Measurements from ENCODE around the gene LIPI. TPM values are rescaled to one million over a fixed set of nuclear protein-coding genes. Genes with fewer than 3 reads are reported as not detected.

LIPI gene
- polyA plus RNA-seq, 4 donors = 0.03 TPM; not detected in 3

DNA sequence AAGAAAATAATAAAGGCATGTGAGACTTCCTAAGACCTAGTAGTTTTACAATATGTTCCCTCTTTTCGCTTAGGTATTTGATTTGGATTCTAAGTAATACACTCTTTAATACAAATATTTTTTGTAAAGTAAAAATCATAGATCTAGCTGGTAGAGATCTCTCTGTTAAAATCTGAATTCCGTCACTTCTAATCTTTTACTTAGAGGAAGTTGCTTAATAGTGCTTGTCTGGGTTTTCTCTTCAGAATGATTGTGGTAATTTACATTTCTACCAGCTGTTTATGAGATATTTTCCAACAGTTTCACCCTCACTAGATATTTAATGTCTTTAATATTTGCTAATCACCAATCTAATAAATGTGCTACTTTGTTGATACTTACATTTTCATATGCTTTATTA is 28.5 kb upstream of the LIPI start:
- Histone ChIP-seq H3K4me1 (ENCODE audit: control insufficient read depth in 3 of 3, insufficient read depth in 2 of 3, low read depth in 1 of 3, low read length in 2 of 3) (no peaks in the 10 kb centered on the region), H3K27ac (ENCODE audit: low read depth in 1 of 3, low read length in 2 of 3) (no peak overlapping the region), H3K27me3 (ENCODE audit: control insufficient read depth in 3 of 3, insufficient read depth in 3 of 3, low read length in 3 of 3) (peaks cover 0 to 2% (median 0%) of the 10 kb centered on the region in 3 donors), H3K9me3 (ENCODE audit: control insufficient read depth in 2 of 2, insufficient read depth in 1 of 2, low read depth in 1 of 2, low read length in 1 of 2) (no peaks in the 10 kb centered on the region), H3K4me3 (ENCODE audit: low read depth in 1 of 3, low read length in 3 of 3) (no peak overlapping the region), H3K36me3 (ENCODE audit: control insufficient read depth in 3 of 3, insufficient read depth in 2 of 3, low read depth in 1 of 3, low read length in 3 of 3) (no peaks in the 10 kb centered on the region)
- DNase-seq = no peak
- FAIRE-seq = no peak
- WGBS, 3 donors = 79 to 88% (median 83%) methylated on average over 2 of the region's 2 CpGs

DNA sequence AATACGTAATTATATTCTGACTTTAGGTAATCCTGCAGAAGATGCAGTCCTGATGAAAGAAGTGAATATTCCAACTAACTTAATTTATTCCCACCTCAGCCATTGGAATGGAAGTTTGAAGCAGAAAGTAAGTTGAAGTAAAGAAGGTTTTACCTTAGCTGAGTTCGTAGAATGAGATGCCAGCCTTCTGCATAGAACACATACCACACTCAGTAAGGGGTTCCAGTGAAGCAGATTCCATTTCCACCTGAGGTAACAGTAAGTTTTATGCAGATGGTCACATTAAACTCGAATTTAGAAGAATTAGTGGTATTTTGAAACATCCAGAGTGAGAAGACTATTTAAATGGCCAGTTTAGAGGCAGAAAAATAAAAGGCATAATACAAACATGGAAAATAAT is 25.4 kb upstream of the LIPI start:
- no peaks in the 10 kb centered on the region for H3K9me3 ChIP-seq (ENCODE audit: control insufficient read depth in 2 of 2, insufficient read depth in 1 of 2, low read depth in 1 of 2, low read length in 1 of 2)
- H3K36me3 ChIP-seq (ENCODE audit: control insufficient read depth in 3 of 3, insufficient read depth in 2 of 3, low read depth in 1 of 3, low read length in 3 of 3) = no peaks in the 10 kb centered on the region
- no peak for FAIRE-seq
- H3K4me1 ChIP-seq (ENCODE audit: control insufficient read depth in 3 of 3, insufficient read depth in 2 of 3, low read depth in 1 of 3, low read length in 2 of 3) = no peaks in the 10 kb centered on the region
- 48 to 52% (median 49%) methylated on average over 3 of the region's 3 CpGs for WGBS, 3 donors
- no peak for DNase-seq
- no peak overlapping the region for H3K27ac ChIP-seq (ENCODE audit: low read depth in 1 of 3, low read length in 2 of 3)
- H3K4me3 ChIP-seq (ENCODE audit: low read depth in 1 of 3, low read length in 3 of 3) = no peak overlapping the region
- H3K27me3 ChIP-seq (ENCODE audit: control insufficient read depth in 3 of 3, insufficient read depth in 3 of 3, low read length in 3 of 3) = peaks cover 0 to 2% (median 0%) of the 10 kb centered on the region in 3 donors

DNA sequence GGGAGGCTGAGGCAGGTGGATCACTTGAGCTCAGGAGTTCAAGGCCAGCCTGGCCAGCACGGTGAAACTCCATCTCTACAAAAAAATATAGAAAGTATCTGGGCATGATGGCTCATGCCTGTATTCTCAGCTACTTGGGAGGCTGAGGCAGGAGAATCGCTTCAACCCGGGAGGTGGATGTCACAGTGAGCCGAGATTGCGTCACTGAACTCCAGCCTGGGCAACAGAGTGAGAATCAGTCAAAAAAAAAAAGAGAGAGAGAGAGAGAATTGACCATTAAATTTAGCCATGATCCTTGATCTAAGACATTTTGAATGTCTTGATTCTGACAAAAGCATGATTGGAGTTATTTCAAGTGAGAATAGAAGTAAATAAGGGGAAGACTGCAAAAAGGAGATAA is 24.3 kb upstream of the LIPI start:
- 72 to 93% (median 81%) methylated on average over 5 of the region's 5 CpGs for WGBS, 3 donors
- no peaks in the 10 kb centered on the region for H3K9me3 ChIP-seq (ENCODE audit: control insufficient read depth in 2 of 2, insufficient read depth in 1 of 2, low read depth in 1 of 2, low read length in 1 of 2)
- peaks cover 0 to 2% (median 0%) of the 10 kb centered on the region in 3 donors for H3K27me3 ChIP-seq (ENCODE audit: control insufficient read depth in 3 of 3, insufficient read depth in 3 of 3, low read length in 3 of 3)
- H3K4me1 ChIP-seq (ENCODE audit: control insufficient read depth in 3 of 3, insufficient read depth in 2 of 3, low read depth in 1 of 3, low read length in 2 of 3) = no peaks in the 10 kb centered on the region
- H3K27ac ChIP-seq (ENCODE audit: low read depth in 1 of 3, low read length in 2 of 3) = no peak overlapping the region
- H3K4me3 ChIP-seq (ENCODE audit: low read depth in 1 of 3, low read length in 3 of 3) = no peak overlapping the region
- DNase-seq = no peak
- no peaks in the 10 kb centered on the region for H3K36me3 ChIP-seq (ENCODE audit: control insufficient read depth in 3 of 3, insufficient read depth in 2 of 3, low read depth in 1 of 3, low read length in 3 of 3)
- no peak for FAIRE-seq

DNA sequence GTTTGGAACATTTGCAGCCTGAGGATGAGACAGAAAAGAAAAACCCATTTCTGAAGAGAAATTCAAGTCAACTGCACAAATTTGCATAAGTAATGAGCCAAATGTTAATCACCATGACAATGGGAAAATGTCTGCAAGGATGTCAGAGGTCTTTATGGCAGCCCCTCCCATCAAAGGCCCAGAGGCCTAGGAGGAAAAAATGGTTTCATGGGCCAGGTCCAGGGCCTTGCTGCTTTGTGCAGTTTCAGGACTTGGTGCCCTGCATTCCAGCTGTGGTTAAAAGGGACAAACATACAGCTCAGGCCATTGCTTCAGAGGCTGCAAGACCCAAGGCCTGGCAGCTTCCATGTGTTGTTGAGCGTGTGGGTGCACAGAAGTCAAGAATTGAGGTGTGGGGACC is 18.6 kb upstream of the LIPI start:
- Histone ChIP-seq H3K27ac (ENCODE audit: low read depth in 1 of 3, low read length in 2 of 3) (no peak overlapping the region), H3K9me3 (ENCODE audit: control insufficient read depth in 2 of 2, insufficient read depth in 1 of 2, low read depth in 1 of 2, low read length in 1 of 2) (peaks cover 0 to 8% of the 10 kb centered on the region in 2 donors), H3K4me3 (ENCODE audit: low read depth in 1 of 3, low read length in 3 of 3) (no peak overlapping the region), H3K36me3 (ENCODE audit: control insufficient read depth in 3 of 3, insufficient read depth in 2 of 3, low read depth in 1 of 3, low read length in 3 of 3) (no peaks in the 10 kb centered on the region), H3K27me3 (ENCODE audit: control insufficient read depth in 3 of 3, insufficient read depth in 3 of 3, low read length in 3 of 3) (no peaks in the 10 kb centered on the region), H3K4me1 (ENCODE audit: control insufficient read depth in 3 of 3, insufficient read depth in 2 of 3, low read depth in 1 of 3, low read length in 2 of 3) (no peaks in the 10 kb centered on the region)
- FAIRE-seq = no peak
- 61 to 63% (median 63%) methylated on average over 1 of the region's 1 CpG for WGBS, 3 donors
- DNase-seq = no peak

DNA sequence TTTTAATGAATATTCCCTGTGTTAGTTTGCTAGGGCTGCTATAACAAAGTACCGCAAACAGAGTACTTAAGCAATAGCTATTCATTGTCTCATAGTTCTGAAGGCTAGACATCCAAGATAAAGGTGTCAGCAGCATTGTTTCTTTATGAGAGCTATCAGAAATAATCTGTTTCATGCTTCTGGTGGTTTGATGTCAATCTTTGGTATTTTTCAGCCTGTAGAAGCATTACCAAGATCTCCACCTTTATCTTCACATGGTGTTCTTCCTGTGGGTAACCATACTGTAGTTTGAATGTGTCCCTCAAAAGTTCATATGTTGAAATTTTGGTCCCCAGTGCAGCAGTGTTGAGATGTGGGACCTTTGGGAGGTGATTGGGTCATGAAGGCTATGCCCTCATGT is 12.6 kb upstream of the LIPI start:
- H3K36me3 ChIP-seq (ENCODE audit: control insufficient read depth in 3 of 3, insufficient read depth in 2 of 3, low read depth in 1 of 3, low read length in 3 of 3) = no peaks in the 10 kb centered on the region
- H3K27ac ChIP-seq (ENCODE audit: low read depth in 1 of 3, low read length in 2 of 3) = no peak overlapping the region
- WGBS, 3 donors = 90 to 100% (median 95%) methylated on average over 1 of the region's 1 CpG
- no peaks in the 10 kb centered on the region for H3K4me1 ChIP-seq (ENCODE audit: control insufficient read depth in 3 of 3, insufficient read depth in 2 of 3, low read depth in 1 of 3, low read length in 2 of 3)
- no peaks in the 10 kb centered on the region for H3K9me3 ChIP-seq (ENCODE audit: control insufficient read depth in 2 of 2, insufficient read depth in 1 of 2, low read depth in 1 of 2, low read length in 1 of 2)
- no peak for FAIRE-seq
- no peaks in the 10 kb centered on the region for H3K27me3 ChIP-seq (ENCODE audit: control insufficient read depth in 3 of 3, insufficient read depth in 3 of 3, low read length in 3 of 3)
- DNase-seq = no peak
- no peak overlapping the region for H3K4me3 ChIP-seq (ENCODE audit: low read depth in 1 of 3, low read length in 3 of 3)

DNA sequence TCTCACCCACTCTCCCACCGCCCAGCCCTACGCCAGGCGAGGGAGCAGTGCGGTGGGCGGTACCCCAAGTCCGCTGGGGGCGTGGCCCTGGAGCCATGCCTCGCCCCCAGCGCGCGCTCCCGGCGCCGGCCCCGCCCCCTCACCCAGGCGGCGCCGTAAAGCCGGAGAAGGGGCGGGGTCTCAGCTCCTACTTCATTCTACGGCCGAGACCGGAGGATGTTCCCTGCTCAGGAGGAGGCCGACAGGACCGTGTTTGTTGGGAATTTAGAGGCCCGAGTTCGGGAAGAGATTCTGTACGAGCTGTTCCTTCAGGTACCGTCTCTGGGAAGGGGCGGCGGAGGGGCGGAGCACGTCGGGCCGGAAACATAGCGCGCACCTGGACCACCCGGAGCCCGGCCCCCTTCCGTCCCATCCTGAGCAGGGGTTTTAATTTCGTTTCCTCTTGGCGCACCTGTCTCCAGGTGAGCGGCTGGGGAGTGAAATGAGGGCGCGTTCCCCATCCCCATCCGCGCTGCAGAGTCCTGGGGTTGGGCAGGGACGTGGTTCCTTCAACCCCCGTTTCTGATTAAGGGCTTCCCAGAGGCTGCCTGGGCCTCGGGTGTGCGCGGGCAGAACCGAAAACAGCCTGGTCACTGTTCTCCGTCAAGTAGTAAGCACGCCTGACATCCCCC is 5.4 kb upstream of the LIPI start, which contains the start of gene RBM11:
TSS of gene RBM11 (plus strand) at position 187 of the 671 bp plus-strand sequence. CDS start at position 217, 30 bp downstream.
- no peak for FAIRE-seq

DNA sequence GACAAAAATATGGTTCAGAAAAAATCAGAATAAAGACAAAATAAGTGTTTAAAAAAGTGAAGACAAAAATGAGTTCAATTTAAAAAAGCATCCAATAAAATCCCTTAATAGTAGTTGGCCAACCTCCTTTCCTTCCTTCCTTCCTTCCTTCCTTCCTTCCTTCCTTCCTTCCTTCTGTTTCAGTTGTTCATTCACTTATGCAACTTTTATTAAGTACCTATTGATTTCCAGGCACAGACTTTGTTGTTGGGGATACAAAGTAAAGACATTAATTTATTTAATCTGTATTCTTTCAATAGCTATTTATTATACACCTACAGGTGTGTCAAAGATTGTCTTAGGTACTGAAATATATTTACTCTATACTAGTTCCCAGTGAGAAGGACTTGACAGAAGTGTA is 2.4 kb upstream of the LIPI start:
- H3K4me3 ChIP-seq (ENCODE audit: low read depth in 1 of 3, low read length in 3 of 3) = no peak overlapping the region
- DNase-seq = no peak

More for the DNA sequence above, 5.4 kb upstream of the LIPI start, which contains the start of gene RBM11:
- Histone ChIP-seq H3K27ac (ENCODE audit: low read depth in 1 of 3, low read length in 2 of 3) (no peak within 1 kb of the TSS), H3K36me3 (ENCODE audit: control insufficient read depth in 3 of 3, insufficient read depth in 2 of 3, low read depth in 1 of 3, low read length in 3 of 3) (no peaks in the 10 kb centered on the region), H3K27me3 (ENCODE audit: control insufficient read depth in 3 of 3, insufficient read depth in 3 of 3, low read length in 3 of 3) (peaks cover 0 to 3% (median 0%) of the 10 kb centered on the region in 3 donors), H3K9me3 (ENCODE audit: control insufficient read depth in 2 of 2, insufficient read depth in 1 of 2, low read depth in 1 of 2, low read length in 1 of 2) (no peaks in the 10 kb centered on the region), H3K4me3 (ENCODE audit: low read depth in 1 of 3, low read length in 3 of 3) (peak within 1 kb of the TSS; percentile 43 to 85 (median 79)), H3K4me1 (ENCODE audit: control insufficient read depth in 3 of 3, insufficient read depth in 2 of 3, low read depth in 1 of 3, low read length in 2 of 3) (peaks cover 0 to 1% (median 0%) of the 10 kb centered on the region in 3 donors)
- DNase-seq = peak; percentile 70 to 90
- WGBS, 3 donors = 1% methylated on average over 52 to 55 of the region's 55 CpGs

DNA sequence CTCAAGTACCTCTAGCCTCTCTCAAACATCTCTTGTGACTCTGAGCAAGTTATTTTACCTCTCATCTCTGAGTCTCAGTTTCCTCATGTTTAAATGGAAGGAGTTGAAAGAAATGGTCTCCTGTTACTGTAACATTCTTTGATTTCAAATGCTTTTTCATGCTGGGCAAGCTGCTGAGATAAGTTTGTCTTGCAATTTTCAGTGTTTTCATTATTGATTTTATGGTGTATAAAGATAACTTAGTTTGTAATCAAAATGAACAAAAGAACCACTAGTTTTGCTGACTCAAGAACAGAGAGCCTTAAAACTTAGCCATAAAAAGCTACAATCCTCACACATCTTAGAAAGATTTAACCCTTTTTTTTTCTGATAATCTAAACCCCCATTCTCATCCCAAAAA is 4.5 kb downstream of the LIPI start:
- Histone ChIP-seq H3K27ac (ENCODE audit: low read depth in 1 of 3, low read length in 2 of 3) (no peak overlapping the region), H3K27me3 (ENCODE audit: control insufficient read depth in 3 of 3, insufficient read depth in 3 of 3, low read length in 3 of 3) (no peaks in the 10 kb centered on the region), H3K4me1 (ENCODE audit: control insufficient read depth in 3 of 3, insufficient read depth in 2 of 3, low read depth in 1 of 3, low read length in 2 of 3) (no peaks in the 10 kb centered on the region), H3K4me3 (ENCODE audit: low read depth in 1 of 3, low read length in 3 of 3) (no peak overlapping the region), H3K36me3 (ENCODE audit: control insufficient read depth in 3 of 3, insufficient read depth in 2 of 3, low read depth in 1 of 3, low read length in 3 of 3) (no peaks in the 10 kb centered on the region), H3K9me3 (ENCODE audit: control insufficient read depth in 2 of 2, insufficient read depth in 1 of 2, low read depth in 1 of 2, low read length in 1 of 2) (no peaks in the 10 kb centered on the region)
- FAIRE-seq (no peak), DNase-seq (no peak)

More for the DNA sequence above, 2.4 kb upstream of the LIPI start:
- H3K27ac ChIP-seq (ENCODE audit: low read depth in 1 of 3, low read length in 2 of 3) = no peak overlapping the region
- no peak for FAIRE-seq
- no peaks in the 10 kb centered on the region for H3K9me3 ChIP-seq (ENCODE audit: control insufficient read depth in 2 of 2, insufficient read depth in 1 of 2, low read depth in 1 of 2, low read length in 1 of 2)
- H3K4me1 ChIP-seq (ENCODE audit: control insufficient read depth in 3 of 3, insufficient read depth in 2 of 3, low read depth in 1 of 3, low read length in 2 of 3) = peaks cover 0 to 1% (median 0%) of the 10 kb centered on the region in 3 donors
- peaks cover 0 to 3% (median 0%) of the 10 kb centered on the region in 3 donors for H3K27me3 ChIP-seq (ENCODE audit: control insufficient read depth in 3 of 3, insufficient read depth in 3 of 3, low read length in 3 of 3)
- no peaks in the 10 kb centered on the region for H3K36me3 ChIP-seq (ENCODE audit: control insufficient read depth in 3 of 3, insufficient read depth in 2 of 3, low read depth in 1 of 3, low read length in 3 of 3)
